GM18502 (cell line): ENCODE measurements around the gene PCMT1.
"Not testable (repeated sequence)": the region's sequence is repeated elsewhere in the genome, so short reads cannot be mapped to it uniquely, and the experiment has no call there.

Experiments used
- ATAC-seq: cut with Tn5 transposase; IDR thresholded peaks from one replicate; pipeline ENCODE4 v1.9.1; 2021; ENCODE audit warnings: mild to moderate bottlenecking; ENCODE audit not compliant: unreplicated experiment, poor library complexity

Gene PCMT1

GRCh38 chr6:149851461-149852110 lies 102.0 kb downstream of the PCMT1 start:
- ATAC-seq = no peak

- no peak for ATAC-seq
Observed at GRCh38 chr6:149852180-149852579, 102.6 kb downstream of the PCMT1 start.

- ATAC-seq = no peak
Observed at GRCh38 chr6:149852881-149853280, 103.3 kb downstream of the PCMT1 start.

- ATAC-seq = not testable (repeated sequence)
Observed at GRCh38 chr6:149854017-149854416, 104.5 kb downstream of the PCMT1 start.

GRCh38 chr6:149854532-149854931 lies 105.0 kb downstream of the PCMT1 start:
- no peak for ATAC-seq

GRCh38 chr6:149855040-149855654 lies 105.6 kb downstream of the PCMT1 start:
- no peak for ATAC-seq

- ATAC-seq = no peak
Observed at GRCh38 chr6:149855741-149856140, 106.2 kb downstream of the PCMT1 start.

- ATAC-seq = no peak
Observed at GRCh38 chr6:149856256-149856994, 106.9 kb downstream of the PCMT1 start.

- ATAC-seq = no peak
Observed at GRCh38 chr6:149857541-149857940, 108.0 kb downstream of the PCMT1 start.

GRCh38 chr6:149859368-149859767 lies 109.8 kb downstream of the PCMT1 start:
- ATAC-seq = no peak

- no peak for ATAC-seq
Observed at GRCh38 chr6:149859938-149860337, 110.4 kb downstream of the PCMT1 start.

- ATAC-seq = no peak
Observed at GRCh38 chr6:149860513-149860833, 110.9 kb downstream of the PCMT1 start.
